Measurements from ENCODE around the gene LRCH1.

Gene LRCH1

GRCh38 chr13:46799139-46799538 is 246.2 kb downstream of the LRCH1 start:
- no peak for TF ChIP-seq MAX (IDR thresholded peaks at IDR 0.05)
- TF ChIP-seq REST (IDR thresholded peaks at IDR 0.05; ENCODE audit: low read depth), result no peak
- no peak for TF ChIP-seq TAF1 (IDR thresholded peaks at IDR 0.05; ENCODE audit: low read depth)
- TF ChIP-seq CEBPB (IDR thresholded peaks at IDR 0.05), result no peak
- no peak for TF ChIP-seq FOXM1 (IDR thresholded peaks at IDR 0.05; ENCODE audit: borderline replicate concordance, low read depth)
- TF ChIP-seq TEAD4 (IDR thresholded peaks at IDR 0.05), result no peak
- TF ChIP-seq TCF12 (IDR thresholded peaks at IDR 0.05; ENCODE audit: low read depth), result no peak
- no peak for TF ChIP-seq NFIC (IDR thresholded peaks at IDR 0.05)
- TF ChIP-seq YY1 (IDR thresholded peaks at IDR 0.05; ENCODE audit: low read depth), result no peak
- TF ChIP-seq ZBTB7A (IDR thresholded peaks at IDR 0.05; ENCODE audit: low read depth), result no peak
- TF ChIP-seq EGR1 (IDR thresholded peaks at IDR 0.05), result no peak
- TF ChIP-seq USF1 (IDR thresholded peaks at IDR 0.05), result no peak

- TF ChIP-seq EP300 (IDR thresholded peaks at IDR 0.05; ENCODE audit: borderline replicate concordance) (no peak), TEAD4 (IDR thresholded peaks at IDR 0.05) (no peak), USF1 (IDR thresholded peaks at IDR 0.05) (no peak), ZBTB7A (IDR thresholded peaks at IDR 0.05; ENCODE audit: low read depth) (no peak), TCF12 (IDR thresholded peaks at IDR 0.05; ENCODE audit: low read depth) (no peak), RAD21 (IDR thresholded peaks at IDR 0.05; ENCODE audit: low read depth) (no peak), TAF1 (IDR thresholded peaks at IDR 0.05; ENCODE audit: low read depth) (no peak), CREB1 (IDR thresholded peaks at IDR 0.05; ENCODE audit: low read depth) (no peak), FOXM1 (IDR thresholded peaks at IDR 0.05; ENCODE audit: borderline replicate concordance, low read depth) (no peak), REST (IDR thresholded peaks at IDR 0.05; ENCODE audit: low read depth) (no peak), CEBPB (IDR thresholded peaks at IDR 0.05) (no peak), YY1 (IDR thresholded peaks at IDR 0.05; ENCODE audit: low read depth) (no peak), MAX (IDR thresholded peaks at IDR 0.05) (no peak), NFIC (IDR thresholded peaks at IDR 0.05) (no peak), EGR1 (IDR thresholded peaks at IDR 0.05) (no peak)
Observed at GRCh38 chr13:46801858-46802257, 248.9 kb downstream of the LRCH1 start.
